ENCODE data around the gene DDX41.

Gene DDX41

DNA sequence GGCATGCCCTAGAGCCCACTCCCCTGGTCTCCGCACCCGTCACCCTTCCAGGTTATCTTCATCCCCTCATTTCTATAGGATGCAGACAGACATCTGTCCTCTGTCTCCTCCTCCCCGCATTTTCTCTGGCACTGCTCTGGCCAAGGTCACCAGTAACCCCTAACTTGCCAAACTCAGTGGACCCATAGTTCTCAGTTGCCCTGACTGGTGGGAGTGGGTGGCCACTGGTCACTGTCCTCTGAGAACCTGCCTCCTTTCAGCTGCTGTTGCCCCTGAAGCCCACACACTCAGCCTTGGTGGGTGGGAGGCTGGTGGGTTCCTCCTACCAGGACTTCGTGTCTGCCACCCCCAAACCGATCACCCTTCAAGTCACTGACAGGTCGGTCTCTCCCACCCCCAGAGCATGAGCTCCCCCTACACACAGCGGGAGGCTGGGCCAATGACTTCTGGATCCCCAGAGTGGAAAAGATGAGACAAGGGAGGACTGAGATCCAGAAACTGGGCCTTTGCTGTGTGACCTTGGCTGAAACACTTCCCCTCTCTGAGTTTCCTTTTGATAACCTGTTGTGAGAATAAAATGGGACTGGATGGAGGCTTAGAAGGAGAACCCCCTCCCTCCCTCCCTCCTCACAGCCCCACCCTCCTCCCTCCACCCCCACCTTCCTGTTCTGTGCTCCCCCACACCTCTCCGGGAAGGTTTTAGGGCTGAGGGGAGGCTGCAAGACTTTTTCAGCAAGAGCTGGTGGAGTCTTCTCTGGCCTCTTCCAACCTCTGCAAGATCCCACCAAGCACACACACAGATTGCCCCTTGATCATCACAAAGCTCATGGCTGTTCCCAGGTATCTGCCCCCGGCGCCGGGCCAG, 41.0 kb downstream of the DDX41 start:
- H3K27ac ChIP-seq (ENCODE audit: low read length): no peak overlapping the region
- no peaks in the 10 kb centered on the region for H3K27me3 ChIP-seq (ENCODE audit: control insufficient read depth, insufficient read depth, low read length)
- no peak overlapping the region for H3K9ac ChIP-seq (ENCODE audit: low read length)
- H3K9me3 ChIP-seq (ENCODE audit: control insufficient read depth, low read depth, low read length): no peaks in the 10 kb centered on the region
- H3K4me1 ChIP-seq (ENCODE audit: control insufficient read depth, low read depth, low read length): peaks cover 27% of the 10 kb centered on the region
- no peak overlapping the region for H3K4me3 ChIP-seq (ENCODE audit: low read length)
- peaks cover 11% of the 10 kb centered on the region for H3K36me3 ChIP-seq (ENCODE audit: control insufficient read depth, low read depth, low read length)

GRCh38 chr5:177474846-177475562, 41.8 kb downstream of the DDX41 start:
- Histone ChIP-seq H3K4me3 (ENCODE audit: low read length) (no peak overlapping the region), H3K27ac (ENCODE audit: low read length) (no peak overlapping the region), H3K27me3 (ENCODE audit: control insufficient read depth, insufficient read depth, low read length) (no peaks in the 10 kb centered on the region), H3K9ac (ENCODE audit: low read length) (no peak overlapping the region), H3K9me3 (ENCODE audit: control insufficient read depth, low read depth, low read length) (no peaks in the 10 kb centered on the region), H3K36me3 (ENCODE audit: control insufficient read depth, low read depth, low read length) (peaks cover 14% of the 10 kb centered on the region), H3K4me1 (ENCODE audit: control insufficient read depth, low read depth, low read length) (peaks cover 34% of the 10 kb centered on the region)

DNA sequence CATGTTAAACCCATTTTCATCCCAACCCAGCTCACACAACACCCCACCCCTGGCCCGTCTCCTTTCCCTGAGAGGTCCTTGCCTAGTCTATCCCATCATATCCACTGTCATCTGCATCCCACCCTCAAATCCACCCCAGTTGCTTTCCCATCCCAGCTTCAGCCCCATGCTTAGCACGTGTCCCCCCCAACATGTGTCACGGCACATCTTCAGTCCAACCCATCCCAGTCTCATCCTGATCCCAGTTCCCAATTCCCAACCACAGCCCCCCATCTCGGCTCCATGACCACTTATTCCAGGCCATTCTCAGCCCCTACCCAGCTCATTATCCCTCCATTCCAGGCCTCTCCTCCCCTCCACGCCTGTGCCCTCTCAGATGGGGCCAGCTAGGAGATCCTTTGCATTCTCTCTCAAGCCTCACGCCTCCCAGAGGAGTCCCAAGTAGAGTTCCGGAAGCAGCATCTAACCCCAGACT, 42.7 kb downstream of the DDX41 start:
- Histone ChIP-seq H3K9me3 (ENCODE audit: control insufficient read depth, low read depth, low read length) (no peaks in the 10 kb centered on the region), H3K4me3 (ENCODE audit: low read length) (peak overlapping the region; percentile 4), H3K27me3 (ENCODE audit: control insufficient read depth, insufficient read depth, low read length) (no peaks in the 10 kb centered on the region), H3K36me3 (ENCODE audit: control insufficient read depth, low read depth, low read length) (peaks cover 14% of the 10 kb centered on the region), H3K4me1 (ENCODE audit: control insufficient read depth, low read depth, low read length) (peaks cover 41% of the 10 kb centered on the region), H3K9ac (ENCODE audit: low read length) (no peak overlapping the region), H3K27ac (ENCODE audit: low read length) (no peak overlapping the region)

- peaks cover 41% of the 10 kb centered on the region for H3K4me1 ChIP-seq (ENCODE audit: control insufficient read depth, low read depth, low read length)
- H3K27ac ChIP-seq (ENCODE audit: low read length): peak within 1 kb of the TSS; percentile 75
- no peaks in the 10 kb centered on the region for H3K27me3 ChIP-seq (ENCODE audit: control insufficient read depth, insufficient read depth, low read length)
- H3K4me3 ChIP-seq (ENCODE audit: low read length): peak within 1 kb of the TSS; percentile 84
- H3K9me3 ChIP-seq (ENCODE audit: control insufficient read depth, low read depth, low read length): no peaks in the 10 kb centered on the region
- peaks cover 19% of the 10 kb centered on the region for H3K36me3 ChIP-seq (ENCODE audit: control insufficient read depth, low read depth, low read length)
- H3K9ac ChIP-seq (ENCODE audit: low read length): peak within 1 kb of the TSS; percentile 91
Measured at GRCh38 chr5:177473443-177474001, 43.2 kb downstream of the DDX41 start, which contains the start of gene DBN1. DBN1 (minus strand) TSS chr5:177473634; CDS start chr5:177473521, 113 bp downstream.

DNA sequence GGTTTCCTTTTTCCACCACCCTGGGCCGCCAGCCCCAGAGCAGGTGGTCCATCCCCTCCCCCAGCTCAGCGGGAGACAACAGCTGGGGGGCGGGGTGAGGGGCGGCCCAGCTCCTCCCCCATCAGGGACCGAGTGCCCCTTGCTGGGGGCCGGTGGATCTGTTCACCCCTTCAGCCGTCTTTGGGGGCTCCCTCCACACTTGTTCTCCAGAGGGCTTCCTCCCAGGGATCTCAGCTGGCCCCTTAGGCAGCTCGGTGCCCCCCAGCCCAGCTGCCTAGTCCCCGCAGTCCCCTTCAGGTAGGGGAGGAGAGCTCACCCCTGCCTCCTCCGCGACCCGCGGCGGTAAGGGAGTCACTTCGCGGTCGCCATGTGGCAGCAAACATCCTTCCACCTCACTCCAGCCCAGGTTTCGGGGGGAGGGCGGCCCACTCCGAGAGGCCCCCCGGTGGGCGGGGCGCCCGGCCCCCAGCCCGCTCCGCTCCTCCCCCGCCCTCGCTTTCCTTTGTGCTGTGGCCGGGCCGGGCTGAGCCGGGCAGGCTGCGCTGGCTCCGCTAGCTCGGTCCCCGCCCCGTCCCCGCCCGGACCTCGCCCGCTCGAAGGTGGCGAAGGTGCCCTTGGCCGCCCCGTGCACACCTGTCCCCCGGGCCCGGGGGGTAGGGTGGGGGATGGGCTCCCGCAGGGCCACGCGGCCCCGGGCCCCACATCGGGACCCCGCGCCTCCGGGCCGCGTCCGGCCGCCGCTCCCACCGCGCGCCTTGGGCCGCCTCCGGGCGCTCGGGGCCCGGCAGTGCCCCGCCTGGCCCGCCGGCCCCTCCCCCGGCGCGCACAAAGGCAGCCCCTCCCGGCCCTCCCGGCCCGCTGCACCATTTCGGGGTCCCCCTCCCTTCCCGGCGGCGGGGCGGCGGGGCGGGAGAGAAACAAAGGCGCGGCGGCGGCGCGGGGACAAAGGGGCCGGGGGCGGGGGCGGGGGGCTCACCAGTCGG, 44.0 kb downstream of the DDX41 start:
- H3K9ac ChIP-seq (ENCODE audit: low read length): peak overlapping the region; percentile 91
- peak overlapping the region; percentile 75 for H3K27ac ChIP-seq (ENCODE audit: low read length)
- H3K9me3 ChIP-seq (ENCODE audit: control insufficient read depth, low read depth, low read length): no peaks in the 10 kb centered on the region
- H3K27me3 ChIP-seq (ENCODE audit: control insufficient read depth, insufficient read depth, low read length): no peaks in the 10 kb centered on the region
- H3K4me3 ChIP-seq (ENCODE audit: low read length): peak overlapping the region; percentile 84
- peaks cover 41% of the 10 kb centered on the region for H3K4me1 ChIP-seq (ENCODE audit: control insufficient read depth, low read depth, low read length)
- H3K36me3 ChIP-seq (ENCODE audit: control insufficient read depth, low read depth, low read length): peaks cover 27% of the 10 kb centered on the region

- H3K27ac ChIP-seq (ENCODE audit: low read length): peak overlapping the region; percentile 75
- peak overlapping the region; percentile 84 for H3K4me3 ChIP-seq (ENCODE audit: low read length)
- peaks cover 41% of the 10 kb centered on the region for H3K4me1 ChIP-seq (ENCODE audit: control insufficient read depth, low read depth, low read length)
- H3K27me3 ChIP-seq (ENCODE audit: control insufficient read depth, insufficient read depth, low read length): no peaks in the 10 kb centered on the region
- H3K9me3 ChIP-seq (ENCODE audit: control insufficient read depth, low read depth, low read length): no peaks in the 10 kb centered on the region
- peak overlapping the region; percentile 91 for H3K9ac ChIP-seq (ENCODE audit: low read length)
- peaks cover 37% of the 10 kb centered on the region for H3K36me3 ChIP-seq (ENCODE audit: control insufficient read depth, low read depth, low read length)
Measured at GRCh38 chr5:177471610-177472356, 45.0 kb downstream of the DDX41 start.

DNA sequence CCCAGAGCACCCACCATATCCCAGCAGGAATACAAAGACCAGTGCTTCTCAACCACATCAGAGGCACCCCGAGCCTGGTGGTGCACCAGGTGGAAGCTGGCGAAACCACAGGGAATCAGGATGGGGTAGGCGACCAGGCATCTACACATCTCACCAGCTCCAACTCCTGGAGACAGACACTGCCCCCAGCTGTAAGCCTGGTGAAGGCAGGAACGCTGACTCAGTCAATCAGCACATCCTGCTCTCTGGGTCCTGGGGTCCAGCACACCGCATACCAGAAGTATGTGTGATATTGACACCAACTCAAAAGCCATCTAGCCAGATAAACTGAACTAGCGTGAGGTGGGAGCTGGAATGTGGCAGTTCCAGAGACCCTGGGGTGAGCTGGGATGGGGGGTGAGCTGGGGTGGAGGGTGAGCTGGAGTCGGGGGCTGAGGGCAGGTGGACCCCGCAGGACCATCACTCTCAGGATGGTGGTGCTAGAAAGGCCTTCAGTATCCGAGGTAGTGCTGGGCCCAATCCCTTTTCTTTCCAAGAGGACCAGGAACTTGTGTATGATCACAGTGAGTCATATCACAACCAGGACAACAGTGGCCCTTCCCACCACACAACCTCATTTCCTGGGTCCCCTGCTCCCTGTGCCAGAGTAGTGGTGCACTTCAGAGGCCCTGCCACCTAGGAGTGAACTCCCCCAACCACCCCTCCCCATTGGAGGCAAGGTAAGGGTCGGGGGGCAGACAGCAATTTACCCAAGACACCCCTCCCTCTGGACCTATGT, 45.8 kb downstream of the DDX41 start:
- Histone ChIP-seq H3K27ac (ENCODE audit: low read length) (no peak overlapping the region), H3K4me3 (ENCODE audit: low read length) (peak overlapping the region; percentile 84), H3K9ac (ENCODE audit: low read length) (no peak overlapping the region), H3K27me3 (ENCODE audit: control insufficient read depth, insufficient read depth, low read length) (no peaks in the 10 kb centered on the region), H3K4me1 (ENCODE audit: control insufficient read depth, low read depth, low read length) (peaks cover 41% of the 10 kb centered on the region), H3K9me3 (ENCODE audit: control insufficient read depth, low read depth, low read length) (no peaks in the 10 kb centered on the region), H3K36me3 (ENCODE audit: control insufficient read depth, low read depth, low read length) (peaks cover 45% of the 10 kb centered on the region)

DNA sequence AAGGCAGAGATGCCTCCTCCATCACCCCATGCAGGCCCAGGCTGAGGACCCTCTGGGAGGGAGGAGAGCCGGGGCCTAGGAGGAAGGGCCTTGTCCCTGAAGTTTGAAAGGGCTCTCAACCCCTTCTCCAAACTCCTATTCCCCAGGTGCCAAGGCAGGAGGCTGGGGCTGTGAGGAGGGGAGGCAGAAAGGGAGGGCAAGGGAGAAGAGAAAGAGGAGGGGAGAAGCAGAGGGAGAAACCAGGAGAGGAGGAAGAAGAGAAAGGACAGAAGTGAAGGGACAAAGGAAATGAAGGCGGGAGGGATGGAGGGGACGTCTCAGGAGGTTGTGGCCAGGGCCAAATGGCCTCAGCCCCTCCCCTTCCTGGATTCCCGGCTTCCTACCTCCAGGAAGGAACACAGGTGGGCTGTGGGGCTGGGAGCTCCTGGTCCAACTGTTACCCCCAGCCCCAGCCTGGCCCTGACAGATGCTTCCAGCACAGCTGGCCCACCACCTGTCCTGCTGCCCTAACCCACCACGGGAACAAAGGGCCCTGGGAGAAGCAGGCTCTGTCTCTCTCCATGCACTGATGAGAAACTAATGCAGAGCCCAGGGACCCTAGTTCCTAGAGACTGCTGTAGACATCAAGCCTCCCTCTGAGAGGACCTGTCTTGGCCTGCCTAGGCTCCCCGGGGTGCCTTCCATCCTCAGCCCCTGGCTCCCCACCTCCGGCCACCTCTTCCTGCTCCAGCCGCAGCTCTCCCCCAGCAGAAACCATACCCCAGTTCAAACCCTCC, 46.8 kb downstream of the DDX41 start:
- Histone ChIP-seq H3K9me3 (ENCODE audit: control insufficient read depth, low read depth, low read length) (no peaks in the 10 kb centered on the region), H3K27me3 (ENCODE audit: control insufficient read depth, insufficient read depth, low read length) (no peaks in the 10 kb centered on the region), H3K9ac (ENCODE audit: low read length) (no peak overlapping the region), H3K4me1 (ENCODE audit: control insufficient read depth, low read depth, low read length) (peaks cover 36% of the 10 kb centered on the region), H3K4me3 (ENCODE audit: low read length) (no peak overlapping the region), H3K27ac (ENCODE audit: low read length) (no peak overlapping the region), H3K36me3 (ENCODE audit: control insufficient read depth, low read depth, low read length) (peaks cover 55% of the 10 kb centered on the region)

- Histone ChIP-seq H3K27me3 (ENCODE audit: control insufficient read depth, insufficient read depth, low read length) (no peaks in the 10 kb centered on the region), H3K27ac (ENCODE audit: low read length) (no peak overlapping the region), H3K4me1 (ENCODE audit: control insufficient read depth, low read depth, low read length) (peaks cover 30% of the 10 kb centered on the region), H3K4me3 (ENCODE audit: low read length) (no peak overlapping the region), H3K36me3 (ENCODE audit: control insufficient read depth, low read depth, low read length) (peaks cover 55% of the 10 kb centered on the region), H3K9ac (ENCODE audit: low read length) (no peak overlapping the region), H3K9me3 (ENCODE audit: control insufficient read depth, low read depth, low read length) (no peaks in the 10 kb centered on the region)
Measured at GRCh38 chr5:177468685-177469628, 47.8 kb downstream of the DDX41 start.
